Activated naive CD4-positive, alpha-beta T cell treated with anti-CD3 and anti-CD28 coated beads, Interleukin-2, amount 10 ng/mL, durations not matched to agents 7 days and 5 days (primary cell): ENCODE measurements around the gene LZTR1.

Source experiments
- CTCF ChIA-PET: fragments of 350-600 bp; sonication (Branson Sonifier 250); formaldehyde crosslinking; loops from one replicate; lab custom pipeline; 2021; ENCODE audit warnings: antibody characterized with exemption; lab: Charles Lee
- DNase-seq: peaks from one replicate; pipeline ENCODE4 v3.0.0-alpha.2; 2020
- H3K27ac Mint-ChIP-seq: one replicate; pipeline ENCODE4 v1.8.0; 2021; ENCODE audit warnings: mild to moderate bottlenecking, moderate library complexity, mixed read lengths
- H3K27me3 Mint-ChIP-seq: one replicate; pipeline ENCODE4 v1.8.0; 2021; ENCODE audit warnings: mild to moderate bottlenecking, mixed read lengths
- H3K36me3 Mint-ChIP-seq: one replicate; pipeline ENCODE4 v1.8.0; 2021; ENCODE audit warnings: mixed read lengths
- H3K4me1 Mint-ChIP-seq: one replicate; pipeline ENCODE4 v1.8.0; 2021; ENCODE audit warnings: mixed read lengths
- H3K4me3 Mint-ChIP-seq: one replicate; pipeline ENCODE4 v1.8.0; 2021; ENCODE audit warnings: mild to moderate bottlenecking, moderate library complexity, mixed read lengths
- H3K9me3 Mint-ChIP-seq: one replicate; pipeline ENCODE4 v1.8.0; 2021; ENCODE audit warnings: mixed read lengths

The LZTR1 gene

GRCh38 chr22:20956258-20957101, 25.6 kb upstream of the LZTR1 start:
- CTCF ChIA-PET, result interaction anchor here (1.0 to 1.5 kb wide), 2 partner anchors 70 to 161 kb away, joined by 3 to 4 read pairs; no protein-coding TSS in a partner anchor

GRCh38 chr22:20957102-20957682, 24.9 kb upstream of the LZTR1 start:
- DNase-seq, result no peak
- peak overlapping the region; percentile 38 for H3K4me3 Mint-ChIP-seq
- peaks cover 51% of the 10 kb centered on the region for H3K27me3 Mint-ChIP-seq
- peaks cover 18% of the 10 kb centered on the region for H3K4me1 Mint-ChIP-seq
- peaks cover 16% of the 10 kb centered on the region for H3K36me3 Mint-ChIP-seq
- CTCF ChIA-PET, result interaction anchor here (1.0 to 1.5 kb wide), 2 partner anchors 71 to 162 kb away, joined by 3 to 4 read pairs; no protein-coding TSS in a partner anchor
- H3K27ac Mint-ChIP-seq, result no peak overlapping the region
- H3K9me3 Mint-ChIP-seq, result no peaks in the 10 kb centered on the region

More at GRCh38 chr22:20956258-20957101, 25.6 kb upstream of the LZTR1 start:
- peak overlapping the region; percentile 21 for H3K4me3 Mint-ChIP-seq
- no peaks in the 10 kb centered on the region for H3K9me3 Mint-ChIP-seq
- no peak overlapping the region for H3K27ac Mint-ChIP-seq
- H3K36me3 Mint-ChIP-seq, result peaks cover 22% of the 10 kb centered on the region
- H3K27me3 Mint-ChIP-seq, result peaks cover 45% of the 10 kb centered on the region
- peaks cover 14% of the 10 kb centered on the region for H3K4me1 Mint-ChIP-seq
- no peak for DNase-seq

- Mint-ChIP-seq H3K27me3 (peaks cover 53% of the 10 kb centered on the region), H3K4me3 (no peak overlapping the region), H3K4me1 (peaks cover 18% of the 10 kb centered on the region), H3K27ac (no peak overlapping the region), H3K9me3 (no peaks in the 10 kb centered on the region), H3K36me3 (peaks cover 10% of the 10 kb centered on the region)
- CTCF ChIA-PET, result interaction anchor here (1.0 kb wide), 1 partner anchor 163 kb away, joined by 4 read pairs; no protein-coding TSS in a partner anchor
- DNase-seq, result no peak
These were observed 24.2 kb upstream of the LZTR1 start for GRCh38 chr22:20957683-20958431.

GRCh38 chr22:20959578-20960461, 22.3 kb upstream of the LZTR1 start:
- Mint-ChIP-seq H3K4me3 (no peak overlapping the region), H3K9me3 (no peaks in the 10 kb centered on the region), H3K27me3 (peaks cover 73% of the 10 kb centered on the region), H3K27ac (no peak overlapping the region), H3K36me3 (peaks cover 5% of the 10 kb centered on the region), H3K4me1 (peaks cover 26% of the 10 kb centered on the region)
- CTCF ChIA-PET, result interaction anchor here (0.5 to 3.8 kb wide), 6 partner anchors 8 to 41 kb away, joined by 3 to 16 read pairs (median 4); partner anchors contain the start of gene LZTR1
- no peak for DNase-seq

GRCh38 chr22:20960609-20961008, 21.5 kb upstream of the LZTR1 start:
- no peak overlapping the region for H3K27ac Mint-ChIP-seq
- H3K4me1 Mint-ChIP-seq, result peaks cover 27% of the 10 kb centered on the region
- no peak overlapping the region for H3K4me3 Mint-ChIP-seq
- peaks cover 79% of the 10 kb centered on the region for H3K27me3 Mint-ChIP-seq
- DNase-seq, result no peak
- H3K9me3 Mint-ChIP-seq, result no peaks in the 10 kb centered on the region
- peaks cover 5% of the 10 kb centered on the region for H3K36me3 Mint-ChIP-seq
- CTCF ChIA-PET, result interaction anchor here (1.2 to 3.8 kb wide), 3 partner anchors 8 to 21 kb away, joined by 3 to 16 read pairs (median 5); no protein-coding TSS in a partner anchor

- CTCF ChIA-PET, result interaction anchor here (1.3 to 3.8 kb wide), 3 partner anchors 8 to 19 kb away, joined by 3 to 16 read pairs (median 5); partner anchors contain the start of gene LZTR1
- H3K36me3 Mint-ChIP-seq, result peaks cover 3% of the 10 kb centered on the region
- no peak overlapping the region for H3K27ac Mint-ChIP-seq
- peaks cover 23% of the 10 kb centered on the region for H3K4me1 Mint-ChIP-seq
- H3K9me3 Mint-ChIP-seq, result no peaks in the 10 kb centered on the region
- no peak overlapping the region for H3K4me3 Mint-ChIP-seq
- no peak for DNase-seq
- peaks cover 80% of the 10 kb centered on the region for H3K27me3 Mint-ChIP-seq
These were observed 19.6 kb upstream of the LZTR1 start for GRCh38 chr22:20962491-20962945.

- Mint-ChIP-seq H3K4me1 (peaks cover 16% of the 10 kb centered on the region), H3K36me3 (peaks cover 3% of the 10 kb centered on the region), H3K9me3 (no peaks in the 10 kb centered on the region), H3K27me3 (peaks cover 73% of the 10 kb centered on the region), H3K27ac (no peak overlapping the region), H3K4me3 (no peak overlapping the region)
- CTCF ChIA-PET, result interaction anchor here (1.3 to 3.8 kb wide), 3 partner anchors 9 to 18 kb away, joined by 3 to 16 read pairs (median 5); partner anchors contain the start of gene LZTR1
- no peak for DNase-seq
These were observed 18.7 kb upstream of the LZTR1 start for GRCh38 chr22:20963201-20964052.

GRCh38 chr22:20964090-20964798, 17.9 kb upstream of the LZTR1 start:
- CTCF ChIA-PET, result no interaction called here
- H3K27me3 Mint-ChIP-seq, result peaks cover 66% of the 10 kb centered on the region
- no peaks in the 10 kb centered on the region for H3K9me3 Mint-ChIP-seq

GRCh38 chr22:20964799-20965103, 17.3 kb upstream of the LZTR1 start:
- CTCF ChIA-PET, result no interaction called here
- peaks cover 3% of the 10 kb centered on the region for H3K36me3 Mint-ChIP-seq

More at GRCh38 chr22:20964090-20964798, 17.9 kb upstream of the LZTR1 start:
- peaks cover 3% of the 10 kb centered on the region for H3K36me3 Mint-ChIP-seq
- peaks cover 16% of the 10 kb centered on the region for H3K4me1 Mint-ChIP-seq
- peak overlapping the region; percentile 62 for H3K4me3 Mint-ChIP-seq
- H3K27ac Mint-ChIP-seq, result no peak overlapping the region
- no peak for DNase-seq

GRCh38 chr22:20965104-20965887, 16.8 kb upstream of the LZTR1 start:
- CTCF ChIA-PET, result no interaction called here
- Mint-ChIP-seq H3K4me1 (peaks cover 16% of the 10 kb centered on the region), H3K4me3 (peak overlapping the region; percentile 35), H3K36me3 (peaks cover 3% of the 10 kb centered on the region), H3K27me3 (peaks cover 65% of the 10 kb centered on the region), H3K9me3 (no peaks in the 10 kb centered on the region), H3K27ac (no peak overlapping the region)
- peak; percentile 41 for DNase-seq

More at GRCh38 chr22:20964799-20965103, 17.3 kb upstream of the LZTR1 start:
- DNase-seq, result no peak
- no peak overlapping the region for H3K27ac Mint-ChIP-seq
- H3K4me1 Mint-ChIP-seq, result peaks cover 16% of the 10 kb centered on the region
- H3K27me3 Mint-ChIP-seq, result peaks cover 66% of the 10 kb centered on the region
- peak overlapping the region; percentile 62 for H3K4me3 Mint-ChIP-seq
- H3K9me3 Mint-ChIP-seq, result no peaks in the 10 kb centered on the region
